Measurements from ENCODE around the gene MNX1. TPM values are rescaled to one million over a fixed set of nuclear protein-coding genes. Genes with fewer than 3 reads are reported as not detected.

The MNX1 gene
- total and polyA plus RNA-seq, 4 donors, result 0.08 TPM; not detected in 3

GRCh38 chr7:157058068-157058467 is 47.6 kb upstream of the MNX1 start:
- H3K27ac ChIP-seq (ENCODE audit: low read depth in 1 of 2, low read length in 2 of 2), result no peak overlapping the region
- no peaks in the 10 kb centered on the region for H3K4me1 ChIP-seq (ENCODE audit: control insufficient read depth in 4 of 4, insufficient read depth in 4 of 4, low read length in 3 of 4)
- peaks cover 0 to 3% (median under 1%) of the 10 kb centered on the region in 4 donors for H3K27me3 ChIP-seq (ENCODE audit: control insufficient read depth in 4 of 4, insufficient read depth in 4 of 4, low read length in 3 of 4)
- no peak for DNase-seq (ENCODE audit: low spot score)
- no peaks in the 10 kb centered on the region for H3K36me3 ChIP-seq (ENCODE audit: control insufficient read depth in 4 of 4, insufficient read depth in 3 of 4, low read depth in 1 of 4, low read length in 3 of 4)
- H3K9me3 ChIP-seq (ENCODE audit: control insufficient read depth in 4 of 4, low read length in 3 of 4), result peaks cover 4 to 13% (median 6%) of the 10 kb centered on the region in 4 donors
- no peak overlapping the region for H3K9ac ChIP-seq (ENCODE audit: low read depth in 1 of 2, low read length in 2 of 2)
- 77% methylated on average over 8 of the region's 8 CpGs for WGBS
- TF ChIP-seq YY1 (IDR thresholded peaks at IDR 0.05), result no peak
- no peak for TF ChIP-seq HNF4G (IDR thresholded peaks at IDR 0.05)
- TF ChIP-seq ATF3 (IDR thresholded peaks at IDR 0.05), result no peak
- no peak for TF ChIP-seq CTCF (IDR thresholded peaks at IDR 0.05; ENCODE audit: low read depth, low read length, missing input control)
- TF ChIP-seq NR2F2 (IDR thresholded peaks at IDR 0.05), result no peak
- no peak for TF ChIP-seq HNF4A (conservative IDR thresholded peaks at IDR 0.05)
- no peak for TF ChIP-seq JUND (IDR thresholded peaks at IDR 0.05)
- no peak for TF ChIP-seq ZBTB33 (IDR thresholded peaks at IDR 0.05)
- H3K4me3 ChIP-seq (ENCODE audit: low read depth in 1 of 3, low read length in 3 of 3), result no peak overlapping the region

GRCh38 chr7:157056957-157057902 is 46.8 kb upstream of the MNX1 start:
- Histone ChIP-seq H3K9me3 (ENCODE audit: control insufficient read depth in 4 of 4, low read length in 3 of 4) (peaks cover 0 to 5% (median 4%) of the 10 kb centered on the region in 4 donors), H3K36me3 (ENCODE audit: control insufficient read depth in 4 of 4, insufficient read depth in 3 of 4, low read depth in 1 of 4, low read length in 3 of 4) (no peaks in the 10 kb centered on the region), H3K27ac (ENCODE audit: low read depth in 1 of 2, low read length in 2 of 2) (no peak overlapping the region), H3K9ac (ENCODE audit: low read depth in 1 of 2, low read length in 2 of 2) (no peak overlapping the region), H3K4me3 (ENCODE audit: low read depth in 1 of 3, low read length in 3 of 3) (no peak overlapping the region), H3K27me3 (ENCODE audit: control insufficient read depth in 4 of 4, insufficient read depth in 4 of 4, low read length in 3 of 4) (peaks cover 0 to 3% (median 1%) of the 10 kb centered on the region in 4 donors), H3K4me1 (ENCODE audit: control insufficient read depth in 4 of 4, insufficient read depth in 4 of 4, low read length in 3 of 4) (no peaks in the 10 kb centered on the region)
- DNase-seq (ENCODE audit: low spot score), result no peak
- 75% methylated on average over 16 of the region's 16 CpGs for WGBS
- no peak for TF ChIP-seq HNF4G (IDR thresholded peaks at IDR 0.05)
- TF ChIP-seq YY1 (IDR thresholded peaks at IDR 0.05), result no peak
- TF ChIP-seq SP1 (IDR thresholded peaks at IDR 0.05), result no peak
- no peak for TF ChIP-seq GABPA (IDR thresholded peaks at IDR 0.05 in 1 of 2, conservative IDR thresholded peaks at IDR 0.05 in 1 of 2)
- no peak for TF ChIP-seq RXRA (IDR thresholded peaks at IDR 0.05)
- no peak for TF ChIP-seq REST (IDR thresholded peaks at IDR 0.05)
- TF ChIP-seq RAD21 (IDR thresholded peaks at IDR 0.05), result no peak
- no peak for TF ChIP-seq FOXA2 (IDR thresholded peaks at IDR 0.05)
- no peak for TF ChIP-seq HNF4A (conservative IDR thresholded peaks at IDR 0.05)
- no peak for TF ChIP-seq TAF1 (conservative IDR thresholded peaks at IDR 0.05)
- no peak for TF ChIP-seq MAX (IDR thresholded peaks at IDR 0.05)
- no peak for TF ChIP-seq ZBTB33 (IDR thresholded peaks at IDR 0.05)
- TF ChIP-seq CTCF (IDR thresholded peaks at IDR 0.05; ENCODE audit: low read depth, low read length, missing input control), result no peak
- TF ChIP-seq JUND (IDR thresholded peaks at IDR 0.05), result no peak
- TF ChIP-seq ATF3 (IDR thresholded peaks at IDR 0.05), result no peak
- no peak for TF ChIP-seq FOXA1 (IDR thresholded peaks at IDR 0.05)
- TF ChIP-seq NR2F2 (IDR thresholded peaks at IDR 0.05), result no peak

Measured in liver (tissue), 9 donors.